Measurements from ENCODE around the gene BCL3.

DNA sequence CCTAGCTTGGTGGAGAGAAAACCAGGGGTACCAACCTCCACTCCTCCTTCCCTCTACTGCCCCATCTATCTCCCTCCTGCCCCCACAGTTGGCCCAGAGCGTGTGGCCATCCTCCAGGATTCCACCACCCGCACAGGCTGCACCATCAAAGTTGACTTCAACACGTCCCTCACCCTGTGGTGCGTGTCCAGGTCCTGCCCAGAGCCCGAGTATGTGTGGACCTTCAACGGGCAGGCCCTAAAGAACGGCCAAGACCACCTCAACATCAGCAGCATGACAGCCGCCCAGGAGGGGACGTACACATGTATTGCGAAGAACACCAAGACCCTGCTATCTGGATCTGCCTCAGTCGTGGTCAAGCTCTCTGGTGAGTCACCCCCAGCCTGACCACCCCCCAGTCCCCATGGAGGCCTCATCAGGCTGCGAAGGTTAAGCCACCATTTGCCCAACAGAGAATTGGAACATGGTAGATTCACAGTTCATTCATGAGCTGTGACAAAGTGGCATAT, 43.0 kb upstream of the BCL3 start:
- TF ChIP-seq MAX (IDR thresholded peaks at IDR 0.05; ENCODE audit: low read depth) (no peak), CHD2 (IDR thresholded peaks at IDR 0.05; ENCODE audit: low read length, partially characterized antibody) (no peak), RAD21 (IDR thresholded peaks at IDR 0.05; ENCODE audit: low read length) (no peak), RFX5 (IDR thresholded peaks at IDR 0.05; ENCODE audit: low read length) (no peak), EP300 (IDR thresholded peaks at IDR 0.05; ENCODE audit: borderline replicate concordance in 1 of 2, low read depth in 1 of 2, low read length in 1 of 2) (no peak), RXRA (IDR thresholded peaks at IDR 0.05; ENCODE audit: borderline replicate concordance, low read depth) (no peak), SIN3A (IDR thresholded peaks at IDR 0.05; ENCODE audit: borderline replicate concordance, low read depth, low read length) (no peak), MEF2A (IDR thresholded peaks at IDR 0.05; ENCODE audit: borderline replicate concordance, low read depth) (no peak), SMC3 (IDR thresholded peaks at IDR 0.05; ENCODE audit: low read depth, low read length) (no peak), NFIC (IDR thresholded peaks at IDR 0.05; ENCODE audit: borderline replicate concordance) (no peak)
- TF ChIP-seq, protein P1, sequence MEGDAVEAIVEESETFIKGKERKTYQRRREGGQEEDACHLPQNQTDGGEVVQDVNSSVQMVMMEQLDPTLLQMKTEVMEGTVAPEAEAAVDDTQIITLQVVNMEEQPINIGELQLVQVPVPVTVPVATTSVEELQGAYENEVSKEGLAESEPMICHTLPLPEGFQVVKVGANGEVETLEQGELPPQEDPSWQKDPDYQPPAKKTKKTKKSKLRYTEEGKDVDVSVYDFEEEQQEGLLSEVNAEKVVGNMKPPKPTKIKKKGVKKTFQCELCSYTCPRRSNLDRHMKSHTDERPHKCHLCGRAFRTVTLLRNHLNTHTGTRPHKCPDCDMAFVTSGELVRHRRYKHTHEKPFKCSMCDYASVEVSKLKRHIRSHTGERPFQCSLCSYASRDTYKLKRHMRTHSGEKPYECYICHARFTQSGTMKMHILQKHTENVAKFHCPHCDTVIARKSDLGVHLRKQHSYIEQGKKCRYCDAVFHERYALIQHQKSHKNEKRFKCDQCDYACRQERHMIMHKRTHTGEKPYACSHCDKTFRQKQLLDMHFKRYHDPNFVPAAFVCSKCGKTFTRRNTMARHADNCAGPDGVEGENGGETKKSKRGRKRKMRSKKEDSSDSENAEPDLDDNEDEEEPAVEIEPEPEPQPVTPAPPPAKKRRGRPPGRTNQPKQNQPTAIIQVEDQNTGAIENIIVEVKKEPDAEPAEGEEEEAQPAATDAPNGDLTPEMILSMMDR (IDR thresholded peaks at IDR 0.05), result no peak

Measured in SK-N-SH (cell line).